ENCODE results near the gene TPBG.

The TPBG gene

GRCh38 chr6:82367704-82368103, 4.1 kb downstream of the TPBG start:
- H3K4me1 ChIP-seq (ENCODE audit: control insufficient read depth, insufficient read depth, low read depth, low read length): peaks cover 12% of the 10 kb centered on the region
- H4K8ac ChIP-seq (ENCODE audit: low read length): no peak overlapping the region
- no peak overlapping the region for H2BK120ac ChIP-seq (ENCODE audit: low read depth, low read length)
- H3K79me1 ChIP-seq (replicated peaks; ENCODE audit: low read length, poor library complexity, severe bottlenecking): peaks cover 9% of the 10 kb centered on the region
- no peak overlapping the region for H3K27ac ChIP-seq (ENCODE audit: low read length, poor library complexity, severe bottlenecking)
- H3K4ac ChIP-seq (ENCODE audit: low read depth in 1 of 2, low read length in 2 of 2): no peak overlapping the region
- H2AFZ ChIP-seq (ENCODE audit: low read depth, low read length): no peak overlapping the region
- H3K18ac ChIP-seq (ENCODE audit: low read depth in 1 of 2, low read length in 2 of 2): no peak overlapping the region
- H3K4me3 ChIP-seq (ENCODE audit: insufficient read depth in 1 of 2, low read depth in 1 of 2, low read length in 2 of 2): peak overlapping the region in 1 of 2 experiments; percentile 88
- no peak overlapping the region for H3K23ac ChIP-seq (ENCODE audit: low read length in 2 of 2)
- H2BK5ac ChIP-seq (ENCODE audit: low read depth, low read length, poor library complexity, severe bottlenecking): no peak overlapping the region
- H3K4me2 ChIP-seq (ENCODE audit: low read length, poor library complexity, severe bottlenecking): no peak overlapping the region
- H3K36me3 ChIP-seq (ENCODE audit: control insufficient read depth in 1 of 2, insufficient read depth in 2 of 2, low read depth in 1 of 2, low read length in 2 of 2): peaks cover 11 to 32% of the 10 kb centered on the region in 2 experiments
- H2BK12ac ChIP-seq (ENCODE audit: low read length in 2 of 2): no peak overlapping the region
- H2BK15ac ChIP-seq (ENCODE audit: low read depth, poor library complexity, severe bottlenecking): no peak overlapping the region
- no peak overlapping the region for H3K14ac ChIP-seq (ENCODE audit: low read length in 2 of 2)
- no peak overlapping the region for H2AK5ac ChIP-seq (ENCODE audit: low read length, severe bottlenecking)
- H3K27me3 ChIP-seq (ENCODE audit: control insufficient read depth in 1 of 2, insufficient read depth in 1 of 2, low read length in 2 of 2): no peaks in the 10 kb centered on the region
- H4K91ac ChIP-seq (ENCODE audit: low read length): no peak overlapping the region
- peak overlapping the region; percentile 92 for H3K9ac ChIP-seq (ENCODE audit: low read length)
- no peaks in the 10 kb centered on the region for H3K9me3 ChIP-seq (ENCODE audit: control insufficient read depth, low read length)
- no peak for DNase-seq

- H3K14ac ChIP-seq (ENCODE audit: low read length in 2 of 2): no peak overlapping the region
- no peak overlapping the region for H3K4me2 ChIP-seq (ENCODE audit: low read length, poor library complexity, severe bottlenecking)
- peaks cover under 1 to 26% of the 10 kb centered on the region in 2 experiments for H3K36me3 ChIP-seq (ENCODE audit: control insufficient read depth in 1 of 2, insufficient read depth in 2 of 2, low read depth in 1 of 2, low read length in 2 of 2)
- H3K4me1 ChIP-seq (ENCODE audit: control insufficient read depth, insufficient read depth, low read depth, low read length): peaks cover under 1% of the 10 kb centered on the region
- H2BK12ac ChIP-seq (ENCODE audit: low read length in 2 of 2): no peak overlapping the region
- H3K27ac ChIP-seq (ENCODE audit: low read length, poor library complexity, severe bottlenecking): no peak overlapping the region
- no peak overlapping the region for H3K18ac ChIP-seq (ENCODE audit: low read depth in 1 of 2, low read length in 2 of 2)
- DNase-seq: no peak
- no peaks in the 10 kb centered on the region for H3K27me3 ChIP-seq (ENCODE audit: control insufficient read depth in 1 of 2, insufficient read depth in 1 of 2, low read length in 2 of 2)
- no peak overlapping the region for H3K4me3 ChIP-seq (ENCODE audit: insufficient read depth in 1 of 2, low read depth in 1 of 2, low read length in 2 of 2)
- no peak overlapping the region for H3K9ac ChIP-seq (ENCODE audit: low read length)
- H4K8ac ChIP-seq (ENCODE audit: low read length): no peak overlapping the region
- no peak overlapping the region for H2AK5ac ChIP-seq (ENCODE audit: low read length, severe bottlenecking)
- WGBS: 97% methylated on average over 3 of the region's 3 CpGs
- no peak overlapping the region for H4K91ac ChIP-seq (ENCODE audit: low read length)
- H2BK120ac ChIP-seq (ENCODE audit: low read depth, low read length): no peak overlapping the region
- H3K23ac ChIP-seq (ENCODE audit: low read length in 2 of 2): no peak overlapping the region
- H2AFZ ChIP-seq (ENCODE audit: low read depth, low read length): no peak overlapping the region
- peaks cover 11% of the 10 kb centered on the region for H3K79me1 ChIP-seq (replicated peaks; ENCODE audit: low read length, poor library complexity, severe bottlenecking)
- no peaks in the 10 kb centered on the region for H3K9me3 ChIP-seq (ENCODE audit: control insufficient read depth, low read length)
- H3K4ac ChIP-seq (ENCODE audit: low read depth in 1 of 2, low read length in 2 of 2): no peak overlapping the region
- no peak overlapping the region for H2BK5ac ChIP-seq (ENCODE audit: low read depth, low read length, poor library complexity, severe bottlenecking)
- no peak overlapping the region for H2BK15ac ChIP-seq (ENCODE audit: low read depth, poor library complexity, severe bottlenecking)
Observed at GRCh38 chr6:82370788-82371187, 7.2 kb downstream of the TPBG start.

GRCh38 chr6:82371799-82372546, 8.4 kb downstream of the TPBG start:
- no peak overlapping the region for H2AK5ac ChIP-seq (ENCODE audit: low read length, severe bottlenecking)

DNA sequence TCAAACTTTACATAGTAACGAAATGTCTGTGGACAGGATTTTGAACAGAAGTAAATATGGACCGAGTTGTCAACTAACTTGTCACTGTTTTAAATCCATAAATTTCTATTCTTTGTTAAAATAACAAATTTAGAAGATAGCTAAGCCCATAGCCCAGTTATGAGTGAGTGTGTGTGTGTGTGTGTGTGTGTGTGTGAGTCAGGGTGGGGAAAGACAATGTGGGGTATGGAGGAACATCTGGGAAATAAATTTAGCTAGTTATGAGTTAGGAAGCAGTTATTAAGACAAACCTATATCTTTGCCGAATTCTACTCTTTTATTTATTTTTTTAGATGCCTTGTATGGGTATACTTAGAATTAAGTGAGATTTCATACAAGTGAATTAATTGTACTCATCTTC, 9.0 kb downstream of the TPBG start:
- no CpG with 5 or more reads among the region's 3 CpGs for WGBS
- Histone ChIP-seq H3K79me1 (replicated peaks; ENCODE audit: low read length, poor library complexity, severe bottlenecking) (peaks cover 5% of the 10 kb centered on the region), H2AFZ (ENCODE audit: low read depth, low read length) (no peak overlapping the region), H3K4me3 (ENCODE audit: insufficient read depth in 1 of 2, low read depth in 1 of 2, low read length in 2 of 2) (no peak overlapping the region), H3K9ac (ENCODE audit: low read length) (peak overlapping the region; percentile 36), H3K4me1 (ENCODE audit: control insufficient read depth, insufficient read depth, low read depth, low read length) (no peaks in the 10 kb centered on the region), H2BK120ac (ENCODE audit: low read depth, low read length) (no peak overlapping the region), H3K27me3 (ENCODE audit: control insufficient read depth in 1 of 2, insufficient read depth in 1 of 2, low read length in 2 of 2) (no peaks in the 10 kb centered on the region), H2BK12ac (ENCODE audit: low read length in 2 of 2) (no peak overlapping the region), H3K14ac (ENCODE audit: low read length in 2 of 2) (no peak overlapping the region), H3K27ac (ENCODE audit: low read length, poor library complexity, severe bottlenecking) (no peak overlapping the region), H3K18ac (ENCODE audit: low read depth in 1 of 2, low read length in 2 of 2) (no peak overlapping the region), H3K4ac (ENCODE audit: low read depth in 1 of 2, low read length in 2 of 2) (no peak overlapping the region), H2AK5ac (ENCODE audit: low read length, severe bottlenecking) (no peak overlapping the region), H3K23ac (ENCODE audit: low read length in 2 of 2) (no peak overlapping the region), H3K9me3 (ENCODE audit: control insufficient read depth, low read length) (no peaks in the 10 kb centered on the region), H3K4me2 (ENCODE audit: low read length, poor library complexity, severe bottlenecking) (no peak overlapping the region), H4K91ac (ENCODE audit: low read length) (no peak overlapping the region), H4K8ac (ENCODE audit: low read length) (no peak overlapping the region), H2BK15ac (ENCODE audit: low read depth, poor library complexity, severe bottlenecking) (no peak overlapping the region), H2BK5ac (ENCODE audit: low read depth, low read length, poor library complexity, severe bottlenecking) (no peak overlapping the region), H3K36me3 (ENCODE audit: control insufficient read depth in 1 of 2, insufficient read depth in 2 of 2, low read depth in 1 of 2, low read length in 2 of 2) (peaks cover 2 to 9% of the 10 kb centered on the region in 2 experiments)
- no peak for DNase-seq

More at GRCh38 chr6:82371799-82372546, 8.4 kb downstream of the TPBG start:
- Histone ChIP-seq H3K36me3 (ENCODE audit: control insufficient read depth in 1 of 2, insufficient read depth in 2 of 2, low read depth in 1 of 2, low read length in 2 of 2) (peaks cover 2 to 14% of the 10 kb centered on the region in 2 experiments), H3K79me1 (replicated peaks; ENCODE audit: low read length, poor library complexity, severe bottlenecking) (peaks cover 5% of the 10 kb centered on the region), H3K4me2 (ENCODE audit: low read length, poor library complexity, severe bottlenecking) (no peak overlapping the region), H3K27ac (ENCODE audit: low read length, poor library complexity, severe bottlenecking) (no peak overlapping the region), H2BK12ac (ENCODE audit: low read length in 2 of 2) (no peak overlapping the region), H2AFZ (ENCODE audit: low read depth, low read length) (no peak overlapping the region), H3K27me3 (ENCODE audit: control insufficient read depth in 1 of 2, insufficient read depth in 1 of 2, low read length in 2 of 2) (no peaks in the 10 kb centered on the region), H2BK5ac (ENCODE audit: low read depth, low read length, poor library complexity, severe bottlenecking) (no peak overlapping the region), H2BK120ac (ENCODE audit: low read depth, low read length) (no peak overlapping the region), H4K8ac (ENCODE audit: low read length) (no peak overlapping the region), H3K14ac (ENCODE audit: low read length in 2 of 2) (no peak overlapping the region), H3K4me1 (ENCODE audit: control insufficient read depth, insufficient read depth, low read depth, low read length) (no peaks in the 10 kb centered on the region), H2BK15ac (ENCODE audit: low read depth, poor library complexity, severe bottlenecking) (no peak overlapping the region), H3K9ac (ENCODE audit: low read length) (peak overlapping the region; percentile 36), H3K23ac (ENCODE audit: low read length in 2 of 2) (no peak overlapping the region), H3K4ac (ENCODE audit: low read depth in 1 of 2, low read length in 2 of 2) (no peak overlapping the region), H4K91ac (ENCODE audit: low read length) (no peak overlapping the region), H3K18ac (ENCODE audit: low read depth in 1 of 2, low read length in 2 of 2) (peak overlapping the region in 1 of 2 experiments; percentile 48), H3K9me3 (ENCODE audit: control insufficient read depth, low read length) (no peaks in the 10 kb centered on the region), H3K4me3 (ENCODE audit: insufficient read depth in 1 of 2, low read depth in 1 of 2, low read length in 2 of 2) (no peak overlapping the region)
- no CpG with 5 or more reads among the region's 2 CpGs for WGBS
- DNase-seq: no peak
